ENCODE data around the gene TMBIM1. TPM values are rescaled to one million over a fixed set of nuclear protein-coding genes. Genes with fewer than 3 reads are reported as not detected.

The TMBIM1 gene, protein sequence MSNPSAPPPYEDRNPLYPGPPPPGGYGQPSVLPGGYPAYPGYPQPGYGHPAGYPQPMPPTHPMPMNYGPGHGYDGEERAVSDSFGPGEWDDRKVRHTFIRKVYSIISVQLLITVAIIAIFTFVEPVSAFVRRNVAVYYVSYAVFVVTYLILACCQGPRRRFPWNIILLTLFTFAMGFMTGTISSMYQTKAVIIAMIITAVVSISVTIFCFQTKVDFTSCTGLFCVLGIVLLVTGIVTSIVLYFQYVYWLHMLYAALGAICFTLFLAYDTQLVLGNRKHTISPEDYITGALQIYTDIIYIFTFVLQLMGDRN
- polyA plus RNA-seq (2012; rRNA removed): 7.3 and 7.8 TPM in 2 replicates
- 4.4 and 6.8 TPM in 2 replicates for polyA plus RNA-seq (2012; cell fraction: cytosol; rRNA removed)
- polyA plus RNA-seq (2012; cell fraction: nucleus; rRNA removed): 4.5 and 5.3 TPM in 2 replicates

DNA sequence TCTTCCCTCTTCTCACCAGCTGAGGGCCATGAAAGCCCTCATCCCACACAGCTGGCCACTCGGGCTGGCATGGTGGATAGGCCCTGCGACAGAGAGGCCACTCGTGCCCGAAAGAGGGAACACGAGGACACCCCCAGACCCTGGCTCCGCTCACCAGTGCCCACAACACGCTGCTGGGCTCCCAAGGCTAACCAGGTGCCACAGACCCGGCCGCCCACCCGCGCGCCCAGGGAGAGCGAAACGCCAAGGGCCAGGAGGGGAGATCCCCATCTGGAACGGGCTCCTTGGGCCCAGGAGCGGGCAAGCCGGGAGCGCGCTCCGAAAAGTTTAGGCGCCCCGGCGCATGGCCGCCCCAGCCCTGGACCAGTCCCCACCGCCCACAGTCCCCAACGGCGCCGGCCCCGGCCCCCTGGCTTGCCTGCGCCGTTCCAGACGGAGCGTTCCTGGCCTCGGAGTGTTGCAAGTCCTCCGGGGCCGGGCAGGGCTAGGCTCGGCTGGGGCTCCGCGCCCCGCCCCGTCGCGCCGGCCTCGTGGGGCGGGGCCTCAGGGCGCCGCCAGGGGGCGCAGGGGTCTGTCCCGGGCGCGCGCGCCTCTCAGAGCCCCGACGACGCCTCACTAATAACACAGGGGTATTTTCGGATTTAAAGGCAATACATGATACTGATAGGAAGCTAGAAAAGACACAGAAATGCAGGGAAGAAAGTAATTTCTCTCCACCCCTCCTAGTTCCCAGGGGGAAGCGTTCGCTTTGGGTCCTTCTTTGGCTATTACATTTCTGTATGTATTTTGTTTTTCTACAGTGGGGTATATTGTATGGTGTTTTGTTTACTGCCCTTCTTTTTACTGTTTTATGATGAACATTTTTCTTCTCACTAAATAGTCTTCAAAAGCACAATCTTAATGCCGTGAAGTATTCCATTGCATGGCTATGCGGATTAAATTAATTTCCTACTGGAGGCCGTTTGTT lies at the start of gene TMBIM1:
Gene TMBIM1 (minus strand): TSS at position 456 of the 967 bp plus-strand sequence. CDS start 10,362 bp downstream, outside the sequence.
- no peaks in the 10 kb centered on the region for H3K79me2 ChIP-seq (ENCODE audit: insufficient read depth)
- no peak within 1 kb of the TSS for H3K9ac ChIP-seq
- H3K27me3 ChIP-seq (ENCODE audit: insufficient read depth): no peaks in the 10 kb centered on the region
- peaks cover 0 to 8% of the 10 kb centered on the region in 2 experiments; a peak in 1 of 4 replicates for H3K4me1 ChIP-seq (ENCODE audit: control insufficient read depth in 1 of 2, insufficient read depth in 2 of 2, low read depth in 1 of 2, low read length in 1 of 2)
- 84% methylated on average over 41 of the region's 63 CpGs for WGBS (ENCODE audit: low lambda C conversion rate)
- no peaks in the 10 kb centered on the region for H3K9me3 ChIP-seq
- ChIA-PET POLR2A (no interaction called here), CTCF (interaction anchor here (0.7 to 1.2 kb wide), 3 partner anchors 9 to 21 kb away, joined by 3 read pairs; no protein-coding TSS in a partner anchor)
- H3K36me3 ChIP-seq (replicated peaks in 1 of 2; ENCODE audit: control insufficient read depth in 1 of 2, insufficient read depth in 2 of 2, low read length in 1 of 2): no peaks in the 10 kb centered on the region
- no peaks in the 10 kb centered on the region for H4K20me1 ChIP-seq (ENCODE audit: insufficient read depth)
- H3F3A ChIP-seq (replicated peaks; ENCODE audit: insufficient read depth): peaks cover 5% of the 10 kb centered on the region
- H3K4me3 ChIP-seq (ENCODE audit: low read depth in 2 of 2, low read length in 1 of 2): no peak within 1 kb of the TSS; a peak in 1 of 4 replicates
- no peak for DNase-seq
- no peak within 1 kb of the TSS for H2AFZ ChIP-seq (ENCODE audit: low read depth)
- H3K4me2 ChIP-seq: no peak within 1 kb of the TSS
- H3K27ac ChIP-seq (ENCODE audit: low read depth in 2 of 2, low read length in 1 of 2): no peak within 1 kb of the TSS
- H3K9me2 ChIP-seq: no peaks in the 10 kb centered on the region
- TF ChIP-seq RFX5 (IDR thresholded peaks at IDR 0.05; ENCODE audit: low read length): no peak
- TF ChIP-seq YY1 (IDR thresholded peaks at IDR 0.05; ENCODE audit: low read depth): no peak
- no peak for TF ChIP-seq USF1 (IDR thresholded peaks at IDR 0.05; ENCODE audit: borderline replicate concordance, low read depth)
- no peak for TF ChIP-seq TAF1 (IDR thresholded peaks at IDR 0.05; ENCODE audit: borderline replicate concordance, low read depth, low read length)
- TF ChIP-seq MEF2A (IDR thresholded peaks at IDR 0.05; ENCODE audit: borderline replicate concordance, low read depth): no peak
- no peak for TF ChIP-seq RAD21 (IDR thresholded peaks at IDR 0.05; ENCODE audit: low read length)
- TF ChIP-seq SIN3A (IDR thresholded peaks at IDR 0.05; ENCODE audit: borderline replicate concordance, low read depth, low read length): no peak
- no peak for TF ChIP-seq EZH2phosphoT487 (IDR thresholded peaks at IDR 0.05; ENCODE audit: borderline replicate concordance, low read depth)
- TF ChIP-seq TCF12 (IDR thresholded peaks at IDR 0.05): no peak
- no peak for TF ChIP-seq FOXJ3 (CRISPR knock-in tag; IDR thresholded peaks at IDR 0.05)
- TF ChIP-seq RCOR1 (IDR thresholded peaks at IDR 0.05; ENCODE audit: low read length): no peak
- TF ChIP-seq GATA2 (CRISPR knock-in tag; IDR thresholded peaks at IDR 0.05): no peak
- no peak for TF ChIP-seq RXRA (IDR thresholded peaks at IDR 0.05; ENCODE audit: borderline replicate concordance, low read depth)
- no peak for TF ChIP-seq IRF3 (IDR thresholded peaks at IDR 0.05; ENCODE audit: low read depth, low read length)
- TF ChIP-seq JUND (IDR thresholded peaks at IDR 0.05): no peak
- no peak for TF ChIP-seq ELF1 (IDR thresholded peaks at IDR 0.05)
- no peak for TF ChIP-seq SMC3 (IDR thresholded peaks at IDR 0.05; ENCODE audit: low read depth, low read length)
- no peak for TF ChIP-seq USF2 (IDR thresholded peaks at IDR 0.05; ENCODE audit: borderline replicate concordance, low read depth, low read length)
- no peak for TF ChIP-seq PBX3 (IDR thresholded peaks at IDR 0.05)
- TF ChIP-seq CHD2 (IDR thresholded peaks at IDR 0.05; ENCODE audit: low read length, partially characterized antibody): no peak
